Activated effector memory CD4-positive, alpha-beta T cell treated with Interleukin-2 at 50 U/mL for 16 hours (primary cell): ENCODE results near the gene ARL17B.
"Not testable (repeated sequence)": the region's sequence is repeated elsewhere in the genome, so short reads cannot be mapped to it uniquely, and the experiment has no call there.

Experiments used
- DNase-seq: peaks from one replicate; pipeline ENCODE4 v3.0.0-alpha.2; 2020

The ARL17B gene

GRCh38 chr17:46287587-46287986 lies 74.0 kb downstream of the ARL17B start:
- not testable (repeated sequence) for DNase-seq

GRCh38 chr17:46286764-46287221 lies 74.8 kb downstream of the ARL17B start:
- not testable (repeated sequence) for DNase-seq

- DNase-seq, result not testable (repeated sequence)
Observed at GRCh38 chr17:46285500-46285899, 76.1 kb downstream of the ARL17B start.

GRCh38 chr17:46284467-46284866 lies 77.1 kb downstream of the ARL17B start:
- not testable (repeated sequence) for DNase-seq

- not testable (repeated sequence) for DNase-seq
Observed at GRCh38 chr17:46282635-46283034, 78.9 kb downstream of the ARL17B start.

- DNase-seq, result not testable (repeated sequence)
Observed at GRCh38 chr17:46281336-46281735, 80.2 kb downstream of the ARL17B start.

GRCh38 chr17:46276728-46277479 lies 84.7 kb downstream of the ARL17B start:
- not testable (repeated sequence) for DNase-seq

GRCh38 chr17:46274238-46274637 lies 87.3 kb downstream of the ARL17B start:
- no peak for DNase-seq

- DNase-seq, result no peak
Observed at GRCh38 chr17:46273541-46274236, 87.9 kb downstream of the ARL17B start.

- DNase-seq, result no peak
Observed at GRCh38 chr17:46270032-46270431, 91.5 kb downstream of the ARL17B start.

- peak; percentile 84 for DNase-seq
Observed at GRCh38 chr17:46266656-46267544, 94.7 kb downstream of the ARL17B start.

GRCh38 chr17:46266063-46266655 lies 95.4 kb downstream of the ARL17B start:
- not testable (repeated sequence) for DNase-seq

GRCh38 chr17:46264456-46265198 lies 96.9 kb downstream of the ARL17B start:
- DNase-seq, result peak; percentile 19

GRCh38 chr17:46262271-46262670 lies 99.3 kb downstream of the ARL17B start:
- no peak for DNase-seq

GRCh38 chr17:46259845-46260661 lies 101.5 kb downstream of the ARL17B start:
- not testable (repeated sequence) for DNase-seq

- DNase-seq, result not testable (repeated sequence)
Observed at GRCh38 chr17:46256369-46256768, 105.2 kb downstream of the ARL17B start.

- DNase-seq, result not testable (repeated sequence)
Observed at GRCh38 chr17:46254215-46254614, 107.4 kb downstream of the ARL17B start.

- DNase-seq, result peak; percentile 69
Observed at GRCh38 chr17:46253722-46254121, 107.8 kb downstream of the ARL17B start.

- not testable (repeated sequence) for DNase-seq
Observed at GRCh38 chr17:46252804-46253203, 108.8 kb downstream of the ARL17B start.

- not testable (repeated sequence) for DNase-seq
Observed at GRCh38 chr17:46249153-46249552, 112.4 kb downstream of the ARL17B start.
